B cell (primary cell): ENCODE results near the gene MEGF11. TPM values are rescaled to one million over a fixed set of nuclear protein-coding genes. Genes with fewer than 3 reads are reported as not detected.
A peak's percentile ranks its signal among the peaks of the same experiment; 100 is the strongest.

Experiments used
- ATAC-seq: fragments of 200-7000 bp; cut with Tn5 transposase; one replicate; pipeline ENCODE4 v1.10.0; 2021; ENCODE audit warnings: low read depth, mild to moderate bottlenecking, moderate number of reproducible peaks, moderate library complexity
- CTCF ChIA-PET: fragments of 350-600 bp; sonication (Branson Sonifier 250); formaldehyde crosslinking; loops from one replicate; lab custom pipeline; 2021; ENCODE audit warnings: antibody characterized with exemption, inconsistent platforms; lab: Charles Lee
- POLR2A ChIA-PET: fragments of 350-600 bp; sonication (Branson Sonifier 250); formaldehyde crosslinking; loops from one replicate; lab custom pipeline; 2021; ENCODE audit warnings: antibody characterized with exemption; lab: Charles Lee
- DNase-seq: peaks from one replicate; pipeline ENCODE4 v3.0.0; 2013
- H2AFZ ChIP-seq: 2 replicates; pipeline ENCODE4 v1.6.1; 2012; ENCODE audit warnings: mild to moderate bottlenecking, low read depth, low read length; ENCODE audit not compliant: insufficient read depth, poor library complexity, severe bottlenecking
- H3K27ac ChIP-seq, 2 donors: 1 replicate in 1 of 2; 2 replicates in 1 of 2; pipeline ENCODE4 v1.5.1; 2012 to 2013; ENCODE audit warnings: low read length in 2 of 2, mild to moderate bottlenecking in 2 of 2, moderate library complexity in 1 of 2
- H3K27me3 ChIP-seq, 4 experiments: fragments of 200-600 bp in 1 of 4; sonication (generic) in 1 of 4; replicated peaks in 1 of 4; 1 replicate in 2 of 4; 2 replicates in 2 of 4; pipeline versions ENCODE4 v1.6.1 to v1.7.0; 2013 to 2016; ENCODE audit warnings: low read length in 3 of 4, mild to moderate bottlenecking in 2 of 4, mixed read lengths in 1 of 4, moderate library complexity in 1 of 4; ENCODE audit not compliant: insufficient read depth in 4 of 4, control insufficient read depth in 3 of 4; ENCODE audit errors: control extremely low read depth in 1 of 4
- H3K36me3 ChIP-seq, 2 experiments: replicated peaks in 1 of 2; 1 replicate in 1 of 2; 2 replicates in 1 of 2; pipeline versions ENCODE4 v1.6.1 to v1.7.1; 2013; ENCODE audit warnings: low read length in 1 of 2; ENCODE audit not compliant: insufficient read depth in 2 of 2, control insufficient read depth in 1 of 2; ENCODE audit errors: control extremely low read depth in 1 of 2, extremely low read depth in 1 of 2
- H3K4me1 ChIP-seq, 2 donors: fragments of 200-600 bp in 1 of 2; sonication (generic) in 1 of 2; 1 replicate in 1 of 2; 2 replicates in 1 of 2; pipeline versions ENCODE4 v1.5.1 to v1.6.1; 2013 to 2017; ENCODE audit warnings: low read length in 2 of 2; ENCODE audit not compliant: control insufficient read depth in 2 of 2, insufficient read depth in 2 of 2
- H3K4me2 ChIP-seq: replicated peaks from 2 replicates; pipeline ENCODE3; 2012; ENCODE audit warnings: mild to moderate bottlenecking, low read depth, low read length; ENCODE audit not compliant: poor library complexity, severe bottlenecking
- H3K4me3 ChIP-seq, 5 experiments: fragments of 200-600 bp in 1 of 5; sonication (generic) in 1 of 5; 1 replicate in 3 of 5; 2 replicates in 2 of 5; pipeline versions ENCODE4 v1.5.1 to v1.7.0; 2011 to 2016; ENCODE audit warnings: low read length in 4 of 5, mild to moderate bottlenecking in 4 of 5, low read depth in 2 of 5, control low read depth in 1 of 5, moderate library complexity in 1 of 5; ENCODE audit not compliant: insufficient read depth in 1 of 5; ENCODE audit errors: control extremely low read depth in 1 of 5, extremely low read depth in 1 of 5
- H3K79me2 ChIP-seq: fragments of 200-600 bp; sonication (generic); one replicate; pipeline ENCODE4 v1.6.0; 2016; ENCODE audit warnings: low read length; ENCODE audit not compliant: control insufficient read depth, insufficient read depth
- H3K9ac ChIP-seq: fragments of 200-600 bp; sonication (generic); 2 replicates; pipeline ENCODE4 v1.6.1; 2017; ENCODE audit warnings: mild to moderate bottlenecking, low read length, moderate library complexity
- H3K9me3 ChIP-seq, 3 donors: one replicate each; pipeline versions ENCODE4 v1.6.1 to v1.7.1; 2013; ENCODE audit warnings: low read length in 2 of 3; ENCODE audit not compliant: control insufficient read depth in 2 of 3, insufficient read depth in 1 of 3; ENCODE audit errors: control extremely low read depth in 1 of 3
- H4K20me1 ChIP-seq: 2 replicates; pipeline ENCODE4 v1.6.0; 2012; ENCODE audit warnings: mild to moderate bottlenecking, low read length; ENCODE audit not compliant: insufficient read depth, control insufficient read depth, poor library complexity, severe bottlenecking
- H3K27ac Mint-ChIP-seq: one replicate; pipeline ENCODE4 v1.8.0; 2021; ENCODE audit warnings: mixed read lengths
- H3K27me3 Mint-ChIP-seq: one replicate; pipeline ENCODE4 v1.8.0; 2021; ENCODE audit warnings: mixed read lengths
- H3K4me1 Mint-ChIP-seq: one replicate; pipeline ENCODE4 v1.8.0; 2021; ENCODE audit warnings: mixed read lengths
- H3K4me3 Mint-ChIP-seq: one replicate; pipeline ENCODE4 v1.8.0; 2021; ENCODE audit warnings: mixed read lengths
- H3K9me3 Mint-ChIP-seq: one replicate; pipeline ENCODE4 v1.8.0; 2022; ENCODE audit warnings: mixed read lengths; ENCODE audit not compliant: insufficient read depth
- EZH2 ChIP-seq: IDR thresholded peaks from 2 replicates; pipeline ENCODE4 v1.6.1; 2012; ENCODE audit warnings: borderline replicate concordance, low read depth, mild to moderate bottlenecking, moderate library complexity, low read length; ENCODE audit not compliant: insufficient read depth, poor library complexity, severe bottlenecking
- WGBS: methylation state at CpG from one replicate; pipeline ENCODE4 v1.1.5; 2013; ENCODE audit warnings: missing lambda C conversion rate; ENCODE audit not compliant: insufficient coverage; 5-methylcytosine and 5-hydroxymethylcytosine counted together
- intact Hi-C: fragments of 100-400 bp; cut with micrococcal nuclease; formaldehyde crosslinking; loops from one replicate; pipeline ENCODE4 v1.10.0; 2022
- polyA plus RNA-seq: library from polyadenylated mRNA; depleted of rRNA; stranded (reverse); fragments of >200 nt; gene quantifications from 2 replicates; pipeline ENCODE4 v1.2.3, GENCODE V29; 2012
- total RNA-seq, 2 donors: library from RNA; stranded (reverse); fragments of 120-200 nt in 1 of 2; gene quantifications; 1 replicate in 1 of 2; 2 replicates in 1 of 2; pipeline versions ENCODE4 v1.2.3 to v1.2.4, GENCODE V29; 2013 to 2022
- TF ChIP-seq, protein P1 (sequence below): fragments of 200-600 bp; IDR thresholded peaks from one replicate; pipeline ENCODE4 v1.8.0; 2022; ENCODE audit warnings: antibody characterized with exemption, mild to moderate bottlenecking

The MEGF11 gene
- total and polyA plus RNA-seq, 2 donors (not counting 1 experiment from before 2014, with no cell fraction given): 0.04 to 0.34 TPM

DNA sequence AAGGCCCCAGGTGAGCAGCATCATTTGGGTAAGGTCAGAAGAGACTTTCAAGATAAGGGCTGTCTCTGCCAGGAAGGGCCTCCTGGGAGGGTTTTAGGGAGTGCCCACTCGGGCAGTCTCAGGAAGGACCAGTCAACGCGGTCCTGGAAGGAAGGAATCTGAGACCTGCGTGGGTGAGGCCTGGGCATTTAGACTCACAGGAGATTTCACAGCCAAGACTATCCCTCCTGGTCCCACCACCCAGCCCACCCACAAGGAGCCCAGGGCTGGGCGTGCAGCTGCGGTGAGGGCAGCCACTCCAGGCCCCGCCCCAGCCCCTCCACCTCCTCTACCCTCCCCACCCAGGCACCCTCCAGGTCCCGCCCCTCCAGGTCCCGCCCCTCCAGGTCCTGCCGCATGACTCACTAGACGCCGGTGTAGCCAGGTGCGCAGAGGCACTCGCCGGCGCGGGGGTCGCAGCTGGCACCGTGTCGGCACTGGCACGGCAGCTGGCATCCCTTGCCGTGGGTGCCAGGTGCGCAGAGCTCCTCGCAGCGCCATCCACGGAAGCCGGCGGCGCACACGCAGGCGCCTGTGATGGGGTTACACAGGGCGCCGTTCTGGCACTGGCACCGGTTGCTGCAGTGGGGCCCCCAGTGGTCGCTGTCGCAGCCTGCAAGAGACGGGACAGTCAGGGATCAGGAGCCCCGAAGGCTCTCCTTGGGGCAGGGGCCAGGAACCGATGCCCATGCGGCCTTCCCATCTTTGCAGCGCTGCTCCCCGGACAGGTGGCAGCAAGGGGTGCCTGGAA, 271.5 kb downstream of the MEGF11 start:
- no peak overlapping the region for H3K27ac ChIP-seq
- H3K36me3 ChIP-seq: no peaks in the 10 kb centered on the region
- TF ChIP-seq, protein P1, sequence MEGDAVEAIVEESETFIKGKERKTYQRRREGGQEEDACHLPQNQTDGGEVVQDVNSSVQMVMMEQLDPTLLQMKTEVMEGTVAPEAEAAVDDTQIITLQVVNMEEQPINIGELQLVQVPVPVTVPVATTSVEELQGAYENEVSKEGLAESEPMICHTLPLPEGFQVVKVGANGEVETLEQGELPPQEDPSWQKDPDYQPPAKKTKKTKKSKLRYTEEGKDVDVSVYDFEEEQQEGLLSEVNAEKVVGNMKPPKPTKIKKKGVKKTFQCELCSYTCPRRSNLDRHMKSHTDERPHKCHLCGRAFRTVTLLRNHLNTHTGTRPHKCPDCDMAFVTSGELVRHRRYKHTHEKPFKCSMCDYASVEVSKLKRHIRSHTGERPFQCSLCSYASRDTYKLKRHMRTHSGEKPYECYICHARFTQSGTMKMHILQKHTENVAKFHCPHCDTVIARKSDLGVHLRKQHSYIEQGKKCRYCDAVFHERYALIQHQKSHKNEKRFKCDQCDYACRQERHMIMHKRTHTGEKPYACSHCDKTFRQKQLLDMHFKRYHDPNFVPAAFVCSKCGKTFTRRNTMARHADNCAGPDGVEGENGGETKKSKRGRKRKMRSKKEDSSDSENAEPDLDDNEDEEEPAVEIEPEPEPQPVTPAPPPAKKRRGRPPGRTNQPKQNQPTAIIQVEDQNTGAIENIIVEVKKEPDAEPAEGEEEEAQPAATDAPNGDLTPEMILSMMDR: peak; percentile 65
- TF ChIP-seq EZH2: no peak
- 2% methylated on average over 38 of the region's 42 CpGs for WGBS
- peaks cover 0 to 27% (median 12%) of the 10 kb centered on the region in 4 experiments for H3K27me3 ChIP-seq
- peak overlapping the region; percentile 93 for H3K4me2 ChIP-seq
- peak overlapping the region in 4 of 5 experiments; percentile 44 to 68 (median 60) for H3K4me3 ChIP-seq
- H3K9me3 ChIP-seq: no peaks in the 10 kb centered on the region
- H3K4me1 ChIP-seq: peaks cover 6 to 15% of the 10 kb centered on the region in 2 donors
- Mint-ChIP-seq H3K27me3 (peaks cover 21% of the 10 kb centered on the region), H3K9me3 (no peaks in the 10 kb centered on the region), H3K4me3 (peak overlapping the region; percentile 83), H3K4me1 (peaks cover 13% of the 10 kb centered on the region), H3K27ac (peak overlapping the region; percentile 67)
- peak overlapping the region; percentile 77 for H3K9ac ChIP-seq
- H2AFZ ChIP-seq: peak overlapping the region; percentile 90
- no peaks in the 10 kb centered on the region for H3K79me2 ChIP-seq
- ChIA-PET POLR2A (interaction anchor here (1.2 kb wide), 1 partner anchor 113 kb away, joined by 4 read pairs; the partner anchor contains the start of gene RAB11A), CTCF (interaction anchor here (0.7 to 2.0 kb wide), 4 partner anchors 9 to 306 kb away, joined by 3 to 7 read pairs (median 4); partner anchors contain the start of gene RAB11A)
- DNase-seq: peak; percentile 83
- peak; percentile 92 for ATAC-seq
- intact Hi-C loops: loop anchor here (1.0 to 5.0 kb wide), 3 partner anchors 60 to 113 kb away; partner anchors contain the start of gene RAB11A
- H4K20me1 ChIP-seq: no peaks in the 10 kb centered on the region
